Esophagus squamous epithelium (tissue), 4 donors: ENCODE data around the gene TRIM17.

Experiments
- CTCF ChIP-seq, 6 experiments: fragments of 450-650 bp in 4 of 6; fragments of 200-600 bp in 2 of 6; sonication (generic) in 2 of 6; IDR thresholded peaks; one replicate each; pipeline ENCODE4 v1.5.1; 2016 to 2019; ENCODE audit warnings: antibody characterized with exemption in 6 of 6, mild to moderate bottlenecking in 4 of 6, moderate library complexity in 4 of 6
- POLR2A ChIP-seq, 4 donors: fragments of 450-650 bp; IDR thresholded peaks; one replicate each; pipeline ENCODE4 v1.6.1; 2017; ENCODE audit warnings: antibody characterized with exemption in 4 of 4, mild to moderate bottlenecking in 4 of 4, moderate library complexity in 3 of 4

GRCh38 chr1:228426518-228427175, 10.0 kb upstream of the TRIM17 start:
- TF ChIP-seq CTCF (IDR thresholded peaks at IDR 0.05) (no peak), POLR2A (IDR thresholded peaks at IDR 0.05) (no peak)
